H9 (cell line): ENCODE data around the gene DCAF6. TPM values are rescaled to one million over a fixed set of nuclear protein-coding genes. Genes with fewer than 3 reads are reported as not detected.

Source experiments
- DNase-seq: peaks from one replicate; pipeline ENCODE4 v3.0.0-alpha.2; 2017
- H2AFZ ChIP-seq: one replicate; pipeline ENCODE4 v1.6.1; 2013; ENCODE audit warnings: mild to moderate bottlenecking, low read length, control low read depth, moderate library complexity
- H2AK5ac ChIP-seq: 2 replicates; pipeline ENCODE4 v1.6.1; 2013; ENCODE audit warnings: low read length, control low read depth, mixed read lengths; ENCODE audit not compliant: insufficient read length
- H2BK120ac ChIP-seq: one replicate; pipeline ENCODE4 v1.6.1; 2013; ENCODE audit warnings: low read depth, mild to moderate bottlenecking, low read length, control low read depth, inconsistent platforms; ENCODE audit not compliant: poor library complexity, severe bottlenecking
- H2BK12ac ChIP-seq: 2 replicates; pipeline ENCODE4 v1.6.1; 2013; ENCODE audit warnings: low read length, control low read depth, mixed read lengths, low read depth; ENCODE audit not compliant: insufficient read length
- H2BK15ac ChIP-seq: 2 replicates; pipeline ENCODE4 v1.6.1; 2013; ENCODE audit warnings: low read depth, low read length, control low read depth
- H2BK20ac ChIP-seq: one replicate; pipeline ENCODE4 v1.6.1; 2013; ENCODE audit warnings: low read depth, mild to moderate bottlenecking, low read length, control low read depth, inconsistent platforms; ENCODE audit not compliant: poor library complexity, severe bottlenecking
- H2BK5ac ChIP-seq: 2 replicates; pipeline ENCODE4 v1.6.1; 2013; ENCODE audit warnings: low read length, control low read depth, mixed read lengths; ENCODE audit not compliant: insufficient read length
- H3K14ac ChIP-seq: 2 replicates; pipeline ENCODE4 v1.6.1; 2013; ENCODE audit warnings: low read length, control low read depth; ENCODE audit not compliant: insufficient read depth
- H3K18ac ChIP-seq: 2 replicates; pipeline ENCODE4 v1.6.1; 2013; ENCODE audit warnings: low read depth, mild to moderate bottlenecking, mixed read lengths, low read length, control low read depth; ENCODE audit not compliant: insufficient read length
- H3K23ac ChIP-seq: 2 replicates; pipeline ENCODE4 v1.6.1; 2013; ENCODE audit warnings: low read length, control low read depth, mixed read lengths, low read depth; ENCODE audit not compliant: insufficient read length
- H3K23me2 ChIP-seq: 2 replicates; pipeline ENCODE4 v1.6.1; 2013; ENCODE audit warnings: low read depth, mild to moderate bottlenecking, mixed read lengths, low read length, control low read depth; ENCODE audit not compliant: insufficient read length, poor library complexity, severe bottlenecking
- H3K27ac ChIP-seq: 2 replicates; pipeline ENCODE4 v1.5.1; 2013; ENCODE audit warnings: low read length, control low read depth, mixed read lengths, low read depth; ENCODE audit not compliant: insufficient read length
- H3K27me3 ChIP-seq: 2 replicates; pipeline ENCODE4 v1.6.1; 2013; ENCODE audit warnings: low read length, control low read depth, inconsistent platforms; ENCODE audit not compliant: insufficient read depth
- H3K4ac ChIP-seq: 2 replicates; pipeline ENCODE4 v1.6.1; 2013; ENCODE audit warnings: low read depth, mild to moderate bottlenecking, control low read depth, inconsistent platforms, low read length, moderate library complexity
- H3K4me1 ChIP-seq: 2 replicates; pipeline ENCODE4 v1.6.1; 2013; ENCODE audit warnings: low read length, control low read depth, inconsistent platforms; ENCODE audit not compliant: insufficient read depth
- H3K4me2 ChIP-seq: 2 replicates; pipeline ENCODE4 v1.6.1; 2013; ENCODE audit warnings: low read length, control low read depth, mixed read lengths; ENCODE audit not compliant: insufficient read length, insufficient read depth
- H3K56ac ChIP-seq: 2 replicates; pipeline ENCODE4 v1.6.1; 2013; ENCODE audit warnings: low read depth, mild to moderate bottlenecking, mixed read lengths, low read length, control low read depth; ENCODE audit not compliant: insufficient read length
- H3K79me1 ChIP-seq: 2 replicates; pipeline ENCODE4 v1.6.1; 2013; ENCODE audit warnings: low read depth, mild to moderate bottlenecking, moderate library complexity, low read length, control low read depth, inconsistent platforms; ENCODE audit not compliant: insufficient read depth, poor library complexity, severe bottlenecking
- H3K79me2 ChIP-seq: 2 replicates; pipeline ENCODE4 v1.6.1; 2013; ENCODE audit warnings: low read length, control low read depth, inconsistent platforms; ENCODE audit not compliant: insufficient read depth
- H3K9ac ChIP-seq: 2 replicates; pipeline ENCODE4 v1.6.1; 2013; ENCODE audit warnings: low read length, control low read depth, mixed read lengths; ENCODE audit not compliant: insufficient read length; ENCODE audit errors: extremely low read depth
- H3K9me3 ChIP-seq: one replicate; pipeline ENCODE4 v1.6.1; 2013; ENCODE audit warnings: low read depth, low read length, inconsistent platforms; ENCODE audit not compliant: control insufficient read depth
- H3T11ph ChIP-seq: one replicate; pipeline ENCODE4 v1.6.1; 2013; ENCODE audit warnings: mild to moderate bottlenecking, low read length, control low read depth, inconsistent platforms
- H4K20me1 ChIP-seq: one replicate; pipeline ENCODE4 v1.6.1; 2013; ENCODE audit not compliant: control insufficient read depth, insufficient read length, insufficient read depth
- H4K5ac ChIP-seq: 2 replicates; pipeline ENCODE4 v1.6.1; 2013; ENCODE audit warnings: low read depth, mild to moderate bottlenecking, mixed read lengths, low read length, control low read depth; ENCODE audit not compliant: insufficient read length
- H4K8ac ChIP-seq: replicated peaks from 2 replicates; pipeline ENCODE4 v1.6.1; 2013; ENCODE audit warnings: low read length, control low read depth, mixed read lengths, low read depth; ENCODE audit not compliant: insufficient read length
- H4K91ac ChIP-seq: 2 replicates; pipeline ENCODE4 v1.6.1; 2013; ENCODE audit warnings: low read depth, mild to moderate bottlenecking, moderate library complexity, mixed read lengths, low read length, control low read depth; ENCODE audit not compliant: insufficient read length
- H3K27ac Mint-ChIP-seq, 3 experiments: 2 replicates in 2 of 3; 3 replicates in 1 of 3; pipeline ENCODE4 v1.8.0; 2020 to 2021; ENCODE audit warnings: mixed read lengths in 3 of 3, mild to moderate bottlenecking in 1 of 3, moderate library complexity in 1 of 3
- H3K27me3 Mint-ChIP-seq: 2 replicates; pipeline ENCODE4 v1.8.0; 2021; ENCODE audit warnings: low read depth, mild to moderate bottlenecking, moderate library complexity, mixed read lengths
- H3K36me3 Mint-ChIP-seq, 3 experiments: 2 replicates in 2 of 3; 3 replicates in 1 of 3; pipeline ENCODE4 v1.8.0; 2020 to 2021; ENCODE audit warnings: low read depth in 3 of 3, mixed read lengths in 3 of 3; ENCODE audit not compliant: insufficient read depth in 1 of 3
- H3K4me1 Mint-ChIP-seq, 2 experiments: 2 replicates each; pipeline ENCODE4 v1.8.0; 2020; ENCODE audit warnings: mixed read lengths in 2 of 2
- H3K4me3 Mint-ChIP-seq, 2 experiments: 2 replicates in 1 of 2; 3 replicates in 1 of 2; pipeline ENCODE4 v1.8.0; 2020 to 2021; ENCODE audit warnings: mild to moderate bottlenecking in 2 of 2, mixed read lengths in 2 of 2, moderate library complexity in 1 of 2
- H3K9me3 Mint-ChIP-seq, 2 experiments: 2 replicates in 1 of 2; 3 replicates in 1 of 2; pipeline ENCODE4 v1.8.0; 2020; ENCODE audit warnings: mild to moderate bottlenecking in 2 of 2, mixed read lengths in 2 of 2, moderate library complexity in 1 of 2
- WGBS: extraction: QIAGEN DNeasy Blood & Tissue Kit; methylation state at CpG from one replicate; pipeline ENCODE4 v1.1.7; 2013; ENCODE audit warnings: missing lambda C conversion rate, low lambda C conversion rate, mixed read lengths; ENCODE audit not compliant: insufficient read length; ENCODE audit errors: extremely low coverage; 5-methylcytosine and 5-hydroxymethylcytosine counted together
- total RNA-seq: library from RNA; stranded (reverse); gene quantifications from 2 replicates; pipeline ENCODE4 v1.2.1, GENCODE V29; 2021
- TF ChIP-seq, protein P1 (sequence below): fragments of 200-600 bp; sonication (generic); conservative IDR thresholded peaks from 3 replicates; pipeline ENCODE4 v1.8.0; 2021; ENCODE audit warnings: antibody characterized with exemption, mild to moderate bottlenecking

The DCAF6 gene
- total RNA-seq, 1 experiment from 2014 or later: 16.0 TPM

DNA sequence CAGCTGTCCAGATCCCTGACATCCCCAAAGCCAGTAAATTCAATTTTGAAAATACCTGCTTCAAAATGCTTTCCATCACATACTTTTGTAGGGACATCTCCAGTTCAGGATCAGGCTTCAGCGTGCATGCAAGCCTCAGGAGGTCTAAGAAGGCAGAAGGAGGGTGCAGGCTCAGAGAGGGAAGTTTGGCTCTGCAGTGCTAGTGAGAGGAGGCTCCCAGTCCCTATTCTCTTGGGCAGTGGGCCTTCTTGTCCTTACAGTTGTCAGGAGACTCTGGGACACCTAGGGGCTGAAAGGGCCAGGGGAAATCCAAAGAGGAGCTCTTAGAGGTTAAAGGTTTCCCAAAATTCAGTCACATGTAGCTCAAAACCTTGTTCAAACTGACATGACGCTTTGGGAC lies 42.7 kb upstream of the DCAF6 start:
- no peak for DNase-seq
- Mint-ChIP-seq H3K9me3 (peaks cover 0 to 2% of the 10 kb centered on the region in 2 experiments; a peak in 1 of 5 replicates), H3K36me3 (no peaks in the 10 kb centered on the region), H3K4me1 (no peaks in the 10 kb centered on the region), H3K27ac (no peak overlapping the region), H3K4me3 (no peak overlapping the region), H3K27me3 (no peaks in the 10 kb centered on the region)
- Histone ChIP-seq H2AFZ (no peak overlapping the region), H3K9me3 (no peaks in the 10 kb centered on the region), H4K91ac (no peak overlapping the region), H3K79me1 (no peaks in the 10 kb centered on the region), H3K23me2 (no peaks in the 10 kb centered on the region), H3T11ph (no peak overlapping the region), H2BK20ac (no peak overlapping the region), H3K56ac (no peak overlapping the region), H4K20me1 (no peaks in the 10 kb centered on the region), H2AK5ac (no peak overlapping the region), H3K23ac (no peak overlapping the region), H3K18ac (no peak overlapping the region), H2BK5ac (no peak overlapping the region), H2BK120ac (no peak overlapping the region), H3K4me1 (no peaks in the 10 kb centered on the region), H3K27ac (no peak overlapping the region), H3K9ac (no peak overlapping the region), H3K4me2 (no peak overlapping the region), H2BK12ac (no peak overlapping the region), H3K79me2 (no peaks in the 10 kb centered on the region), H3K27me3 (no peaks in the 10 kb centered on the region), H2BK15ac (no peak overlapping the region), H3K14ac (no peak overlapping the region; the same call in 1 of the 2 replicates), H4K8ac (no peak overlapping the region), H3K4ac (no peak overlapping the region), H4K5ac (no peak overlapping the region)
- TF ChIP-seq, protein P1, sequence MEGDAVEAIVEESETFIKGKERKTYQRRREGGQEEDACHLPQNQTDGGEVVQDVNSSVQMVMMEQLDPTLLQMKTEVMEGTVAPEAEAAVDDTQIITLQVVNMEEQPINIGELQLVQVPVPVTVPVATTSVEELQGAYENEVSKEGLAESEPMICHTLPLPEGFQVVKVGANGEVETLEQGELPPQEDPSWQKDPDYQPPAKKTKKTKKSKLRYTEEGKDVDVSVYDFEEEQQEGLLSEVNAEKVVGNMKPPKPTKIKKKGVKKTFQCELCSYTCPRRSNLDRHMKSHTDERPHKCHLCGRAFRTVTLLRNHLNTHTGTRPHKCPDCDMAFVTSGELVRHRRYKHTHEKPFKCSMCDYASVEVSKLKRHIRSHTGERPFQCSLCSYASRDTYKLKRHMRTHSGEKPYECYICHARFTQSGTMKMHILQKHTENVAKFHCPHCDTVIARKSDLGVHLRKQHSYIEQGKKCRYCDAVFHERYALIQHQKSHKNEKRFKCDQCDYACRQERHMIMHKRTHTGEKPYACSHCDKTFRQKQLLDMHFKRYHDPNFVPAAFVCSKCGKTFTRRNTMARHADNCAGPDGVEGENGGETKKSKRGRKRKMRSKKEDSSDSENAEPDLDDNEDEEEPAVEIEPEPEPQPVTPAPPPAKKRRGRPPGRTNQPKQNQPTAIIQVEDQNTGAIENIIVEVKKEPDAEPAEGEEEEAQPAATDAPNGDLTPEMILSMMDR: no peak
- no CpG with 5 or more reads among the region's 2 CpGs for WGBS
